NCI-H1694 treated with DMSO at 0.1 percent for 48 hours (cell line): ENCODE data around the gene LIMS4.
"Not testable (repeated sequence)": the region's sequence is repeated elsewhere in the genome, so short reads cannot be mapped to it uniquely, and the experiment has no call there.

Source experiments
- DNase-seq: peaks from one replicate; lab custom pipeline; 2025; lab: John Stamatoyannopoulos, UW

LIMS4 gene

GRCh38 chr2:110472171-110473058 is at the start of gene LIMS4:
Gene LIMS4, minus strand, starts transcription at chr2:110472816. Its CDS starts 38 bp downstream, at chr2:110472778.
- not testable (repeated sequence) for DNase-seq

GRCh38 chr2:110499755-110500377 is 27.2 kb upstream of the LIMS4 start:
- not testable (repeated sequence) for DNase-seq

GRCh38 chr2:110496027-110496426 is 23.4 kb upstream of the LIMS4 start:
- DNase-seq: not testable (repeated sequence)

GRCh38 chr2:110494488-110494887 is 21.9 kb upstream of the LIMS4 start:
- DNase-seq: not testable (repeated sequence)

GRCh38 chr2:110488991-110489390 is 16.4 kb upstream of the LIMS4 start:
- not testable (repeated sequence) for DNase-seq

- DNase-seq: not testable (repeated sequence)
Observed at GRCh38 chr2:110482697-110483096, 10.1 kb upstream of the LIMS4 start.

GRCh38 chr2:110481200-110481599 is 8.6 kb upstream of the LIMS4 start:
- not testable (repeated sequence) for DNase-seq

GRCh38 chr2:110480084-110480483 is 7.5 kb upstream of the LIMS4 start:
- DNase-seq: not testable (repeated sequence)

- not testable (repeated sequence) for DNase-seq
Observed at GRCh38 chr2:110477370-110477769, 4.8 kb upstream of the LIMS4 start.

- not testable (repeated sequence) for DNase-seq
Observed at GRCh38 chr2:110476952-110477351, 4.3 kb upstream of the LIMS4 start.

GRCh38 chr2:110475627-110476359 is 3.2 kb upstream of the LIMS4 start:
- not testable (repeated sequence) for DNase-seq

GRCh38 chr2:110474898-110475297 is 2.3 kb upstream of the LIMS4 start:
- not testable (repeated sequence) for DNase-seq

- not testable (repeated sequence) for DNase-seq
Observed at GRCh38 chr2:110473059-110473358, 393 bp upstream of the LIMS4 start.

GRCh38 chr2:110468921-110469320 is 3.7 kb downstream of the LIMS4 start:
- DNase-seq: not testable (repeated sequence)

- not testable (repeated sequence) for DNase-seq
Observed at GRCh38 chr2:110465312-110465711, 7.3 kb downstream of the LIMS4 start.

GRCh38 chr2:110462458-110462857 is 10.2 kb downstream of the LIMS4 start:
- DNase-seq: not testable (repeated sequence)

- not testable (repeated sequence) for DNase-seq
Observed at GRCh38 chr2:110460318-110460717, 12.3 kb downstream of the LIMS4 start.

- DNase-seq: not testable (repeated sequence)
Observed at GRCh38 chr2:110457214-110457590, 15.4 kb downstream of the LIMS4 start.

- DNase-seq: not testable (repeated sequence)
Observed at GRCh38 chr2:110456291-110457213, 16.1 kb downstream of the LIMS4 start.

- DNase-seq: not testable (repeated sequence)
Observed at GRCh38 chr2:110455080-110455670, 17.4 kb downstream of the LIMS4 start.

GRCh38 chr2:110450951-110451350 is 21.7 kb downstream of the LIMS4 start:
- not testable (repeated sequence) for DNase-seq
